ENCODE results near the gene ACTR2. TPM values are rescaled to one million over a fixed set of nuclear protein-coding genes. Genes with fewer than 3 reads are reported as not detected.

ACTR2 gene
- total and polyA plus RNA-seq, 9 of the 15 experiments (the other 6 are each of a cell fraction or from before 2014, with no cell fraction given): 47.3 to 239 (median 108) TPM

- H3K36me3 ChIP-seq (ENCODE audit: control insufficient read depth, insufficient read depth, low read length): peaks cover 42% of the 10 kb centered on the region
- H3K27me3 ChIP-seq (ENCODE audit: control insufficient read depth in 2 of 2, insufficient read depth in 2 of 2, low read length in 2 of 2): no peaks in the 10 kb centered on the region
- no peaks in the 10 kb centered on the region for H3K9me1 ChIP-seq (ENCODE audit: control insufficient read depth, insufficient read depth, low read length)
- FAIRE-seq: no peak
- H2AFZ ChIP-seq (ENCODE audit: low read depth, low read length): no peak overlapping the region
- H3K4me3 ChIP-seq: no peak overlapping the region
- POLR2A ChIA-PET: interaction anchor here (1.1 to 1.2 kb wide), 2 partner anchors 15 to 145 kb away, joined by 3 read pairs; no protein-coding TSS in a partner anchor
- no peak for DNase-seq (ENCODE audit: extremely low read depth in 1 of 4, low spot score in 3 of 4)
- H3K9me3 ChIP-seq (replicated peaks; ENCODE audit: control insufficient read depth, insufficient read depth, low read depth, low read length): no peaks in the 10 kb centered on the region
- ATAC-seq: no peak
- peaks cover 12 to 15% of the 10 kb centered on the region in 2 experiments; a peak in 4 of 5 replicates for H3K4me1 ChIP-seq (replicated peaks in 1 of 2; ENCODE audit: control insufficient read depth in 2 of 2, insufficient read depth in 2 of 2, low read length in 2 of 2)
- peak overlapping the region; percentile 70; the same call in 2 of the 3 replicates for H3K27ac ChIP-seq (ENCODE audit: extremely low read depth, low read depth, low read length)
- 82% methylated on average over 1 of the region's 2 CpGs for WGBS (ENCODE audit: insufficient coverage, low coverage, missing lambda C conversion rate)
- CTCF ChIA-PET (ENCODE audit: low intra/inter-chr PET ratio): no interaction called here
- intact Hi-C loops (cut with micrococcal nuclease): no loop called here
- in situ Hi-C loops (cut with MboI): no loop called here
- no peaks in the 10 kb centered on the region for H4K20me1 ChIP-seq (replicated peaks; ENCODE audit: control insufficient read depth, insufficient read depth, low read length)
- H3K9ac ChIP-seq (ENCODE audit: insufficient read depth in 1 of 2, low read depth in 2 of 2, low read length in 2 of 2): peak overlapping the region in 1 of 2 experiments; percentile 93; a peak in 1 of 4 replicates
- no TSS peak for BruUV-seq (replicated peaks)
- no peak overlapping the region for H3K4me2 ChIP-seq (ENCODE audit: insufficient read depth, low read length)
- peaks cover 99% of the 10 kb centered on the region for H3K79me2 ChIP-seq (ENCODE audit: control insufficient read depth, insufficient read depth, low read length)
- TF ChIP-seq ZNF778 (CRISPR knock-in tag; IDR thresholded peaks at IDR 0.05) (no peak), NCOA2 (IDR thresholded peaks at IDR 0.05; ENCODE audit: partially characterized antibody in 2 of 2) (peak in 1 of 2 experiments; percentile 10), KDM4B (IDR thresholded peaks at IDR 0.05; ENCODE audit: borderline replicate concordance in 2 of 2, low read depth in 1 of 2) (no peak), DACH1 (IDR thresholded peaks at IDR 0.05; ENCODE audit: partially characterized antibody) (no peak), ZNF408 (CRISPR knock-in tag; IDR thresholded peaks at IDR 0.05; ENCODE audit: low read depth) (no peak), MEIS2 (IDR thresholded peaks at IDR 0.05; ENCODE audit: partially characterized antibody) (peak; percentile 23), TAF9B (IDR thresholded peaks at IDR 0.05; ENCODE audit: partially characterized antibody) (no peak), ZNF165 (CRISPR knock-in tag; IDR thresholded peaks at IDR 0.05; ENCODE audit: borderline replicate concordance) (no peak), POLR2H (tag; IDR thresholded peaks at IDR 0.05; ENCODE audit: low read depth) (peak; percentile 1; the same call in 1 of the 2 replicates), REST (IDR thresholded peaks at IDR 0.05; ENCODE audit: borderline replicate concordance) (peak; percentile 44), REST (CRISPR knock-in tag; IDR thresholded peaks at IDR 0.05; ENCODE audit: low read depth) (no peak), CCAR2 (IDR thresholded peaks at IDR 0.05; ENCODE audit: low read depth, low read length) (no peak), HNRNPUL1 (IDR thresholded peaks at IDR 0.05; ENCODE audit: low read length) (no peak), ELF1 (tag; IDR thresholded peaks at IDR 0.05) (no peak)
- TF ChIP-seq, protein P1, sequence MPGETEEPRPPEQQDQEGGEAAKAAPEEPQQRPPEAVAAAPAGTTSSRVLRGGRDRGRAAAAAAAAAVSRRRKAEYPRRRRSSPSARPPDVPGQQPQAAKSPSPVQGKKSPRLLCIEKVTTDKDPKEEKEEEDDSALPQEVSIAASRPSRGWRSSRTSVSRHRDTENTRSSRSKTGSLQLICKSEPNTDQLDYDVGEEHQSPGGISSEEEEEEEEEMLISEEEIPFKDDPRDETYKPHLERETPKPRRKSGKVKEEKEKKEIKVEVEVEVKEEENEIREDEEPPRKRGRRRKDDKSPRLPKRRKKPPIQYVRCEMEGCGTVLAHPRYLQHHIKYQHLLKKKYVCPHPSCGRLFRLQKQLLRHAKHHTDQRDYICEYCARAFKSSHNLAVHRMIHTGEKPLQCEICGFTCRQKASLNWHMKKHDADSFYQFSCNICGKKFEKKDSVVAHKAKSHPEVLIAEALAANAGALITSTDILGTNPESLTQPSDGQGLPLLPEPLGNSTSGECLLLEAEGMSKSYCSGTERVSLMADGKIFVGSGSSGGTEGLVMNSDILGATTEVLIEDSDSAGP (CRISPR knock-in tag; IDR thresholded peaks at IDR 0.05): no peak
Observed at GRCh38 chr2:65232636-65233035, 5.0 kb downstream of the ACTR2 start.

All from K562 (cell line).